Epithelial cell of esophagus (primary cell): Measurements from ENCODE around the gene BMPR1A.
"Not testable (repeated sequence)": the region's sequence is repeated elsewhere in the genome, so short reads cannot be mapped to it uniquely, and the experiment has no call there.

ENCODE experiments used
- DNase-seq: peaks from one replicate; pipeline ENCODE4 v3.0.0; 2010; ENCODE audit warnings: low read depth
- H3K4me3 ChIP-seq: 2 replicates; pipeline ENCODE4 v1.5.1; 2011; ENCODE audit warnings: mild to moderate bottlenecking, low read length, control low read depth
- CTCF ChIP-seq: IDR thresholded peaks from 2 replicates; pipeline ENCODE4 v1.5.1; 2011; ENCODE audit warnings: low read depth, mild to moderate bottlenecking, low read length, control low read depth, inconsistent platforms; ENCODE audit not compliant: insufficient read depth; ENCODE audit errors: missing control alignments

The BMPR1A gene

GRCh38 chr10:86950349-86950748 is 193.9 kb downstream of the BMPR1A start:
- H3K4me3 ChIP-seq = no peak overlapping the region
- no peak for TF ChIP-seq CTCF
- DNase-seq = no peak

- TF ChIP-seq CTCF = no peak
- no peak overlapping the region for H3K4me3 ChIP-seq
- no peak for DNase-seq
Measured at GRCh38 chr10:86951184-86951761, 194.9 kb downstream of the BMPR1A start.

- H3K4me3 ChIP-seq = no peak overlapping the region
- TF ChIP-seq CTCF = no peak
- no peak for DNase-seq
Measured at GRCh38 chr10:86952106-86952505, 195.7 kb downstream of the BMPR1A start.

- DNase-seq, H3K4me3 ChIP-seq: not testable (repeated sequence)
Measured at GRCh38 chr10:86952697-86953096, 196.3 kb downstream of the BMPR1A start.

- TF ChIP-seq CTCF = no peak
- no peak for DNase-seq
- no peak overlapping the region for H3K4me3 ChIP-seq
Measured at GRCh38 chr10:86953747-86954680, 197.6 kb downstream of the BMPR1A start.

- no peak overlapping the region for H3K4me3 ChIP-seq
- no peak for TF ChIP-seq CTCF
- DNase-seq = no peak
Measured at GRCh38 chr10:86954681-86955500, 198.5 kb downstream of the BMPR1A start.
